ENCODE measurements around the gene TRIM6.
"Not testable (repeated sequence)": the region's sequence is repeated elsewhere in the genome, so short reads cannot be mapped to it uniquely, and the experiment has no call there.

The TRIM6 gene

GRCh38 chr11:5604896-5605295 is 8.5 kb downstream of the TRIM6 start:
- no peak for DNase-seq (ENCODE audit: low read depth, low spot score)

DNA sequence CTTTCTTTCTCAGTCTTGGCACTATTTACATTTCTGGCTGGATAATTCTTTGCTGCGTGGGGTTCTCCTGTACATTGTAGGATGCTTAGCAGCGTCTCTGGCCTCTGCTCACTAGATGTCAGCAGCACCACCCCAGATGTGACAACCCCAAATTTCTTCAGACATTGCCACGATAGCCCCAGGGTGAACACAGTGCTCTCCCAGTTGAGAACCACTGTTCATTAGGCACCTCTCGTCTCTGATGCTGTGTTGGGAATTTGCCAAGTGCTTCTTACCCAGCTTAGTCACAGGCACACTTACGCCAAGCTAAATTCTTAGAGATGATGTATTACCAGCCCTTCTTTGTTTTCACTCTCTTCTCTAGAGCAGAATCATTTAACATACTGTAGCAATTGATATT is 9.4 kb downstream of the TRIM6 start:
- no peak for DNase-seq (ENCODE audit: low read depth, low spot score)

DNA sequence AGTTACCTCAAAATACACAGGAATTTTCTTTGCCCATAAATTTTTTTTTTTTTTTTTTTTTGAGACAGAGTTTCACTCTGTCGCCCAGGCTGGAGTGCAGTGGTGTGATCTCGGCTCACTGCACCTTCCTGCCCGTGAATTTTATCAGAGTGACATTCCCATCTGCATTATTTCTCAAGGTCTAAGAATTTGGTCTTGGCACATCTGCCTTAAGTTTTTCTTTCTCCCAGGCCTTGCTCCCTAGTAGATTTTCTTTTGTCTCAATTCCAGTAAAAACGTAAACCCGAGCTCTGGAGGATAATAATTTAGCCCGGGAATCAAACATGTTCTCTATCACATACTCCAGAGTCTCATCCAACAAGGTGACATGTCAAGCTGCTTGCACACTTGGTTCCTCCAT is 12.4 kb downstream of the TRIM6 start:
- DNase-seq (ENCODE audit: low read depth, low spot score) = no peak

DNA sequence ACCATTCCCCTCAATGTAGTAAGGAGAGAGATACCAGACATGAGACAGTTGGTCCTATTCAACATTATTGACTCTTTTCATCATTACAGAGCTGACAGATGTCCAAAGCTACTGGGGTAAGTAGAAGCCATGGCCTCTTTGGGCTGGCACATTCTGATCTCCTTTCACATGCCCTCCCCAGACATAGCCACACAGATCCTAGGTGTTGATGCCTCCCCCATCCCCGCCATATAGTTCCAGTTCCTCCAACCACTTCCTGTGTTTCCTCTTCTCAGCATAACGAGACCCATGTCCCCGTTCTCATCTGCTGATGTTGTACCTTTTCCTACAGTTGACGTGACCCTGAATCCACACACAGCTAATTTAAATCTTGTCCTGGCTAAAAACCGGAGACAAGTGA is 14.0 kb downstream of the TRIM6 start:
- DNase-seq (ENCODE audit: low read depth, low spot score) = no peak

DNA sequence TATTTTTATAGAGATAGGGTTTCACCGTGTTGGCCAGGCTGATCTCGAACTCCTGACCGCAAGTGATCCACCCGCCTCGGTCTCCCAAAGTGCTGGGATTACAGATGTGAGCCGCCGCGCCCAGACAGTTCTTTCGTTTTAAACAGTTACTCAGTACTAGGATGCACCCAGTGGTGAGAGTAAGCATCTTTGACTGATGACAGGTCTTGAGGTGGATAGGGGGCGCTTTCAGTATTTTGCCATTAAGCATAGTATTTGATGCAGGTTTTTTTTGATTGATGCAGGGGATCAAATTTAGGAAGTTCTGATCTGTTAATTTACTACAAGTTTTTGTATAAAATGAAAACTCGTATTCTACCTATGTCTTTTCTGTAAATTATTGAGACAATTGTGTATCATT is 15.2 kb downstream of the TRIM6 start:
- no peak for DNase-seq (ENCODE audit: low read depth, low spot score)

DNA sequence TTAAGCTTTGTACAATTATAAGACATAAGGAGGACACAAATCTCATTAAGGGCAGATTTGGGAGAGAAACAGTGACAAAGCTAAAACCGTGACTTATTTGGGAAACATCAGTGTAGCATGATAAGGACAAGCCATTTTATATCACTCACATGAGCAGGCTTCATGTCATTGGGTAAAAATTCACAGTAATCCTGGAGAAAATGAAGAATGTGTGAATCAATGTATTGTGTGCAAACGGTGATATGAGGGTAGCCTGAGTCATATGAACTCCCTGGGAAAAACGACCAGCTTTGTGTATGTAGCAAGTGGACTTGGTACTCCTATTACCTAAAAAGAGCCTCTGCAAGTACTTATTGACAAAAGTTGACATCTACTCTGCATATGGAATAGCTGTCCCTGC is 22.4 kb downstream of the TRIM6 start:
- no peak for DNase-seq (ENCODE audit: low read depth, low spot score)

DNA sequence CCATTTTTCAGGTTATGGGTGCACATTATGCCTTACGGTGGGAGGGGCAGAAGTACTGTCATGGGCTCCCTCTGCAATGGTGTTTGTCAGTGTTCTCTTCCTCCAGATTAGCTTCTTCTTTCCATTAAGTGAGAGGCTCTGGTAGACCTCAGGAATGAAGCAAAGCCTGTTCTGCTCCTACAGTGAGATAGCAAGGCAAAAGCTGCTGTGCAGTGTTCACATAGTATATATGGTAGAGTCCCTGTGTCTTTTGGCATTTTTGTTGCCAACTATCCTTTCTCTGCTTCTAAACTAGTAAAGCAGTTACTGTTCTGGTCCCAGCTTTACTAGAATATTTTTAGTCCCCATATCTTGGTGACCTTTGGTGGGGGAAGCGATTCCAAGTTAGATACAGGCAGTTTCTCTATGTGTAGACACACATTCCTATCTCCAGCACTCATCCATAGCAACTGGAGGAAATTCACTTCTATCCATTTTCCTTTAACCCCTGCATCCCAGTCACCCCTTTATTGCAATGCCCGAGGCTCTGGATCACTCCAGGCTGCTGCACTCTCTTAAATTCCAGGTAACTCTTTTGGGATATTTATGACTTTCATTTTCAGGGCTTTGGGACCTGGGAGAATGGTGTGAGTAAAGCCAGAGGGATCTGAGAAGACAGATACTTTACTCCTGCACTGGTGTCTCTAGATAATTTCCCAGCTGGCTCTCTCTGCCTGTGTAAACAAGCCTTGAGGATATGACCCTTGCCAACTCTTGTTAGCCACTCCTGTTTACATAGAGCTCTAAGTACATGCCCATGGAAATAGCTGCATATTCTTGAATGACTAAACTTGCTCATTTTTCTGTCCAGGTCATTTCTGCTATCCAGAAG is 24.4 kb downstream of the TRIM6 start:
- peak; percentile 78 for DNase-seq (ENCODE audit: low read depth, low spot score)

DNA sequence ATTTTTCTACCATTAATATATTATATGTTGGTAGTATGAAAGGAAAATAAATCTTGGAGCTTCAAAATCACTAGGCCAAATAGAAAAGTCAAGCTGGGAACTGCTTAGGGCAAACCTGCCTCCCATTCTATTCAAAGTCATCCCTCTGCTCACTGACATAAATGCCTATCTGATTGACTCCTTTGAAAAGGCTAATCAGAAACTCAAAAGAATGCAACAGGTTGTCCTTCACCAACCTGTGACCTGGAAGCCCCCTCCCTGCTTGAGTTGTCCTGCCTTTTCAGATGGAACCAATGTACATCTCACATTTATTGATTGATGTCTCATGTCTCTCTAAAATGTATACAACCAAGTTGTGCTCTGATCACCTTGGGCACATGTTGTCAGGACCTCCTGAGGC is 25.1 kb downstream of the TRIM6 start:
- peak; percentile 55 for DNase-seq (ENCODE audit: low read depth, low spot score)

- DNase-seq (ENCODE audit: low read depth, low spot score) = no peak
These were observed 26.4 kb downstream of the TRIM6 start for GRCh38 chr11:5622802-5623201.

- DNase-seq (ENCODE audit: low read depth, low spot score) = peak; percentile 30
These were observed 28.2 kb downstream of the TRIM6 start, which contains the start of gene TRIM34 for GRCh38 chr11:5624489-5625279. Gene TRIM34, plus strand, starts transcription at chr11:5625001. Its CDS starts 7,331 bp downstream, at chr11:5632332.

- no peak for DNase-seq (ENCODE audit: low read depth, low spot score)
These were observed 28.8 kb downstream of the TRIM6 start for GRCh38 chr11:5625281-5625680.

GRCh38 chr11:5626196-5626595 is 29.8 kb downstream of the TRIM6 start:
- DNase-seq (ENCODE audit: low read depth, low spot score) = no peak

- DNase-seq (ENCODE audit: low read depth, low spot score) = no peak
These were observed 35.0 kb downstream of the TRIM6 start for GRCh38 chr11:5631417-5631816.

DNA sequence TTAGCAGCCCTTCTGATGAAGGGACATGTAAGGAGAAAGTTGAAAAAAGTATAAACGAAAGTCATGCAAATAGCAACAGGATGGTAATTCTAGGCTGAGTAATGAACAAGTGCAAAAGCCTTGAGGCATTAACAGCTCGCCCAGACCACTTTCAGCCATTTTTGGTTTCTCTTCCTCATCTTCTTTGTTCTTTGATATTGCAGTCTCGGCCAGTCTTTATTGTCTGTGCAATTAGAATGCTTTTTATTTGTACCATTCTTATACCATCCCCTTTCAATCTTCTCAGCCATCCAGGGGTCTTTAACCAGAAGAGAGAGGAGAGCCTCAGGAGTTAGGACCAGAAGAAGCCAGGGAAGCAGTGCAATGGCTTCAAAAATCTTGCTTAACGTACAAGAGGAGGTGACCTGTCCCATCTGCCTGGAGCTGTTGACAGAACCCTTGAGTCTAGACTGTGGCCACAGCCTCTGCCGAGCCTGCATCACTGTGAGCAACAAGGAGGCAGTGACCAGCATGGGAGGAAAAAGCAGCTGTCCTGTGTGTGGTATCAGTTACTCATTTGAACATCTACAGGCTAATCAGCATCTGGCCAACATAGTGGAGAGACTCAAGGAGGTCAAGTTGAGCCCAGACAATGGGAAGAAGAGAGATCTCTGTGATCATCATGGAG is 35.7 kb downstream of the TRIM6 start:
- no peak for DNase-seq (ENCODE audit: low read depth, low spot score)

- no peak for DNase-seq (ENCODE audit: low read depth, low spot score)
These were observed 43.5 kb downstream of the TRIM6 start for GRCh38 chr11:5639953-5640352.

GRCh38 chr11:5643585-5643984 is 47.1 kb downstream of the TRIM6 start:
- DNase-seq (ENCODE audit: low read depth, low spot score) = no peak

DNA sequence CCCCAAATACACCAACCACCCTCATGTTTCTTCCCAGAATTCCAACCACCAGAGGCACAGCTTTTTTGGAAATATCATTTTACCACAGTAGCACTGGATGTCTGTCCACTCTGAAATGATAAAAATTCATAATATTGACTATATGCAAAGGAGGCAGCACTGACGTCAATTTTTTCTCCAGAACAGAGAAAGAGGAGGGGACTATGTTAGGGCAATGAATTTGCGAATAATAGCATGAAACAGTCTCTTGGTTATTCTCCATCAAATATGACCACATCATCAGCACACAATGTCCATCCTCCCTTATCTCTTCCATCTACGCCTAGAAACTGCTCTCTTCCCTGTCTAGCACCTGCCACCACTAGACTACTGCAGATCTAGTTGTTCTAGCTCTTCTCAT is 49.7 kb downstream of the TRIM6 start:
- DNase-seq (ENCODE audit: low read depth, low spot score) = no peak

DNA sequence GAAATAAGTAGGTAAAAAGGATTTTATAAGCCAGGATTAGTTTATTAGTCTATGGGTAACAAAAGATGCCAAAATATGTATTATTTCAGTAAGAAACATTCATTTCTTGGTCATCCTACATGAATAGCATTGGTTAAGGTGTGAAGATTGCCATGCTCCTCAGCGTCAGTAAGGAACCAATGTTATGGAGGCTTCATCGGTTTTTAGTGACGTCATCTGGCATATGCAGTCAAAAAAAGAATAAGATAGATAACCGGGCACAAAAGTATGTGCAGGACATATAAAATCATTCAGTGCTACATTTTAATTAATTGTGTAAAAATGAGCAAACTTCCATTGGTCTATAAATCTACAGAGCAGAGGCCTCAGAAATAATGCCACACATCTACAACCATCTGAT is 59.0 kb downstream of the TRIM6 start:
- no peak for DNase-seq (ENCODE audit: low read depth, low spot score)

GRCh38 chr11:5656956-5657355 is 60.5 kb downstream of the TRIM6 start:
- not testable (repeated sequence) for DNase-seq (ENCODE audit: low read depth, low spot score)

DNA sequence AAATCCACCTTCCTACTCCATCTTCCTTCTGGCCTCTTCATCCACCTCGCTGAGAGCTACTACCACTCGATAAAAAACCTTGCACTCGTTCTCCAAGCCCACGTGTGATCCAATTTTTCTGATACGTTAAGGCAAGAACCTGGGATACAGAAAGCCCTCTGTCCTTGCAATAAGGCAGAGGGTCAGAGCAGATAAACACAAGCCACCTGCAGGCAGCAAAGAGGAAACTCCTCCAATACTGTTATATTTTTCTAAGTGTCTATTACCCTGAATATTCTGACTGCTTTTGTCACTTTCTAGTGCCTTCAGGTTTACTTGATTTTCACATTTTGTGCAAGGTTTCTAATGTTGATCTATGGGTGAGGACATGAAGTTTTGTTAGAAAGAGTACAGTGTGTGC is 61.9 kb downstream of the TRIM6 start:
- DNase-seq (ENCODE audit: low read depth, low spot score) = no peak

Measured in ELF-1 (cell line).